ENCODE results near the gene ZNF70.
A peak's percentile ranks its signal among the peaks of the same experiment; 100 is the strongest.
"Not testable (repeated sequence)": the region's sequence is repeated elsewhere in the genome, so short reads cannot be mapped to it uniquely, and the experiment has no call there.

Gene ZNF70

DNA sequence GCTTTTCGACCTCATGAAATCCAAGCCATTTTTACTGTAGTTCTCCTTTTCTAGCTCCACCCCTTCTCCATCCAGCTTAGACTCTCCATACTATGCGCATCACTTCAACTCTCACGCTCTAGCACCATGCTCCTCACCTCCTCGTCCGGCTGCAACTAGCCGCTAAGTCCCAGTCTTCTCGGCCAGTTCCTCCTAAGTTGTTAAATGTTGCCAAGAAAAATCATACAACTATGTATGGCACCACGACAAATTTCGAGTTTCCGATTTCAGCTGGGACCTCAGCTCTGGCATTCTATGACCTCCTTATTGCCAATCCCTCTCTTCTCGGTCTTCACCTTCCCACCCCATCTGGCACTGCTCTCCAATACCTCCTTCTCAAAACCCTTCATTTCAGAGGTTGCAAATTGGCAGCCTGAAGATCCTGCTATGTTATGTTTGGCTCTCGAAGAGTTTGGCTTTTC, 1.0 kb downstream of the ZNF70 start:
- H3K4me3 Mint-ChIP-seq: peak overlapping the region; percentile 79
- no peaks in the 10 kb centered on the region for H3K9me3 Mint-ChIP-seq
- peaks cover 7% of the 10 kb centered on the region for H3K36me3 Mint-ChIP-seq (ENCODE audit: insufficient read depth)
- H3K4me1 Mint-ChIP-seq: peaks cover 19% of the 10 kb centered on the region
- no peak overlapping the region for H3K27ac Mint-ChIP-seq (ENCODE audit: low read depth)
- no peak for ATAC-seq (replicated peaks; ENCODE audit: extremely low read depth, poor library complexity, severe bottlenecking)
- no peaks in the 10 kb centered on the region for H3K27me3 Mint-ChIP-seq
- no peak for DNase-seq (ENCODE audit: low spot score in 2 of 2)

DNA sequence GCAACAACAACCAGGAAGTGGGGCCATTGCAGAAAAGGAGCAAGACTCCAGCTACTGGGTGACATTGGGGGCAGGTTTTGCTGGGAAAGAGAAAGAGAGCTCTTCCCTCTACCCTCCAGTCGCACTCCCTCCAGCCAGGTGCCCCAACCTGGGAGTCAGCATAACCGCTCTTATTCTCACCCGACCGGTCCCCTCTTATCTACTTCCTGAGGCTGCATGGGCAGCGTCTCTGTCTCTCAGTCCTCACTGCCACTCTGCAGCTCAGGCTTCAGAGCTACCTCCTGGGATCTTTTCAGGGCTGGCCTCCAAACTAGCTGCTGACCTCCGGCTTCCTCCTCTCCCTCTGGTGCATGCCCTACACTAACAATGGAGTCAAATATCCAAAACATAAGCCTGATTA, 5.1 kb downstream of the ZNF70 start:
- H3K27ac Mint-ChIP-seq (ENCODE audit: low read depth): no peak overlapping the region
- no peak overlapping the region for H3K4me3 Mint-ChIP-seq
- H3K27me3 Mint-ChIP-seq: no peaks in the 10 kb centered on the region
- ATAC-seq (replicated peaks; ENCODE audit: extremely low read depth, poor library complexity, severe bottlenecking) (no peak), DNase-seq (ENCODE audit: low spot score in 2 of 2) (no peak)
- peaks cover 19% of the 10 kb centered on the region for H3K4me1 Mint-ChIP-seq
- H3K36me3 Mint-ChIP-seq (ENCODE audit: insufficient read depth): peaks cover 14% of the 10 kb centered on the region
- H3K9me3 Mint-ChIP-seq: no peaks in the 10 kb centered on the region

DNA sequence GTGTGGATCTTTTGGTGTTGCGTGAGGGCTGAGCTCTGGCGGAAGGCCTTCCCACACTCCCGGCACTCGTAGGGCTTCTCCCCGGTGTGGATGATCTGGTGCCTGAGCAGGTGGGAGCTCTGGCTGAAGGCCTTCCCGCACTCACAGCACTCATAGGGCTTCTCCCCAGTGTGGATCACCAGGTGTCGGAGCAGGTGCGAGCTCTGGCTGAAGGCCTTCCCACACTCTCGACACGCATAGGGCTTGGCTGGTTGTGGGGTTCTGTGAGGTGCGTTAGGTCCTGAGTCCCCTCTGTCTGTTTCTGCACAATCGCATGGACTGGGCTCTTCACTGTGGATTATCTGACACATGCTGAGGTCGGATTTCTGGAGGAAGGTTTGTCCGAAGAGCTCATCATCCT, 6.4 kb downstream of the ZNF70 start:
- no peak for ATAC-seq (replicated peaks; ENCODE audit: extremely low read depth, poor library complexity, severe bottlenecking)
- peaks cover 7% of the 10 kb centered on the region for H3K4me1 Mint-ChIP-seq
- H3K9me3 Mint-ChIP-seq: no peaks in the 10 kb centered on the region
- H3K27ac Mint-ChIP-seq (ENCODE audit: low read depth): no peak overlapping the region
- no peaks in the 10 kb centered on the region for H3K27me3 Mint-ChIP-seq
- DNase-seq (ENCODE audit: low spot score in 2 of 2): no peak
- peaks cover 11% of the 10 kb centered on the region for H3K36me3 Mint-ChIP-seq (ENCODE audit: insufficient read depth)
- no peak overlapping the region for H3K4me3 Mint-ChIP-seq

DNA sequence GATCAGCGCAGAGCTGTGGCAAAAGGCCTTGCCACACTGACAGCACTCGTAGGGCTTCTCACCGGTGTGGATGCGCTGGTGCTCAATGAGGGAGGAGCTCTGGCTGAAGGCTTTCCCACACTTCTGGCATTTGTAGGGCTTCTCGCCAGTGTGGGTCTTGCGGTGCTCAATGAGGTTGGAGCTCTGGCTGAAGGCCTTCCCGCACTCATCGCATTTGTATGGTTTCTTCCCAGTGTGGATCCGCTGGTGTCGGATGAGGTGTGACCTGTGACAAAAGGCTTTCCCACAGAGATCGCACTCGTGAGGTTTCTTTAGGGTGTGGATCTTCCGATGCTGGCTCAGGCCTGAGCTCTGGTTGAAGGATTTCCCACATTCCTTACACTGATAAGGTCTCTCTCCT, 6.9 kb downstream of the ZNF70 start:
- Mint-ChIP-seq H3K27ac (ENCODE audit: low read depth) (no peak overlapping the region), H3K4me1 (peaks cover 6% of the 10 kb centered on the region), H3K9me3 (no peaks in the 10 kb centered on the region), H3K36me3 (ENCODE audit: insufficient read depth) (peaks cover 11% of the 10 kb centered on the region), H3K4me3 (no peak overlapping the region), H3K27me3 (no peaks in the 10 kb centered on the region)
- no peak for DNase-seq (ENCODE audit: low spot score in 2 of 2)
- ATAC-seq (replicated peaks; ENCODE audit: extremely low read depth, poor library complexity, severe bottlenecking): no peak

DNA sequence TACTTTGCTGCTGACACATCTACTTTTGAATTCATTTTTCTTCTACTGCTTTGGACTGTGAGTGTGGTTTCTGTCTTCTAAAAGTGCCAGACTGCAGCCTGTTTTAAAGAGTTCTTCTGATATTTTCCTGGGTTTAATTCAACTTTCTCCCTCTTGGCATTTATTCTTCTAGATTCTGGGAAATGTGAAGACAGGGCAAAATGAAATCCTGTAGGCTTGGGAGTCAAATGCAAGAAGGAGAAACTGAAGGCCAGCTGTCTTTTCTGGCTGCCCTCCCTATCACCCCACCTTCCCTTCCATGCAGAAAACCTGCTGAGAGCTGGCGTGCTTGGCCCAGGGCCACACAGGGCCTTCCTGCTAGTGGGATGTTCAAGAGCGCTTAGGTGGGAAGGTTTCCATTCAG, 7.6 kb downstream of the ZNF70 start:
- DNase-seq (ENCODE audit: low spot score in 2 of 2) (no peak), ATAC-seq (replicated peaks; ENCODE audit: extremely low read depth, poor library complexity, severe bottlenecking) (no peak)
- Mint-ChIP-seq H3K27ac (ENCODE audit: low read depth) (no peak overlapping the region), H3K4me1 (peaks cover 6% of the 10 kb centered on the region), H3K9me3 (no peaks in the 10 kb centered on the region), H3K4me3 (no peak overlapping the region), H3K36me3 (ENCODE audit: insufficient read depth) (peaks cover 11% of the 10 kb centered on the region), H3K27me3 (no peaks in the 10 kb centered on the region)

DNA sequence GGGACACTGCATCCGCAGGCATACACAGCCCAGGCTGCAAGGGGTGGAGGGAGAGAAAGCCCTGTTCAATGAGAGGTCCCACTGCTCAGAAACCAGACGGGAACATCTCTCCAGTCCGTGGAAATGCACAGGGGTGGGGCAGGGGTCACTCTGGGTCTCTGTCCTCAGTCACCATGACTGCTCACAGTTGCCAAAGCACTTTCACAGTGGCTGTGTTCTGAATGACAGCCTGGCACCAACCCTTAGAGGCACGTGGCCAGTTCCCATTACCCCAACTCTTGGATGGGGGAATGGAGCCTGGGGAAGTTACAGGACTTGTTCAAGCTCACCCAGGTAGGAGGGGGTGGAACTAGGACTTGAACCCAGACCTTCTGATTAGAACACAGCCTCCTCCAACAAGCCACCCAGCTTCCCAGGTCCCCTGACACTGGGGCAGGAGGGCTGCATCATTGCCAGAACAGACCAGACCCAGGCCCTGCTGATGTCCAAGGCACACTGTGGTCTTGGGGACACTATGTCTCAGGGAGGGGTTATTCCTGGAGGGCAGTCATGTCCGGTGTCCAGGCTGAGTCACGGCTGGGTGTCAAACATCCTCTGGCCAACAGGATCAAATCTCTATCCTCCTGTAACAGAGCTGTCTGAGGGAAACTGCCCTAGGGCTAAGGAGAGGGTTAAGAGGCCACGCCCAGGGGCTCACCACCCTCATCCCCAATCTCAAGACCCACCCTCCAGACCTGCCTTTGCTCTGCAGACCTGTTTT, 8.2 kb downstream of the ZNF70 start:
- H3K36me3 Mint-ChIP-seq (ENCODE audit: insufficient read depth): peaks cover 11% of the 10 kb centered on the region
- H3K9me3 Mint-ChIP-seq: no peaks in the 10 kb centered on the region

DNA sequence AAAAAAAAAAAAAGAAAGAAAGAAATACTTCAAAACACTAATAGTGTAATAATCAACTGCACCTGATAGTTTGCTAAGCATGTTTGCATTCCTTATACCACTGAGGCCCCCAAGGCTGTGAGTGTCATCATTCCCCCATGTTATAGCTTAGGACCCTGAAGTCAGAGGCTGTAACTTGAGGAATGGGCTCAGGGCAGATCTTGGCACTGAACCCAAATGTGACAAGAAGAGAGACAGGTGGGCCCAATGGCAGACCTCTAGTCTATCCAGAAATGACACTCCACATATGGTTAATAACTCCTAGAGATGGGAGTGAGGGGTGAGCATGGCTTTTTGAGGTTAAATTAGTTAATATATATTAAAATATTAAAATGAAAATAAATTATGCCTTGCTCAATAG, 13.2 kb downstream of the ZNF70 start:
- no peaks in the 10 kb centered on the region for H3K27me3 Mint-ChIP-seq
- H3K4me1 Mint-ChIP-seq: no peaks in the 10 kb centered on the region
- no peaks in the 10 kb centered on the region for H3K9me3 Mint-ChIP-seq
- H3K4me3 Mint-ChIP-seq: no peak overlapping the region
- ATAC-seq (replicated peaks; ENCODE audit: extremely low read depth, poor library complexity, severe bottlenecking): no peak
- H3K36me3 Mint-ChIP-seq (ENCODE audit: insufficient read depth): no peaks in the 10 kb centered on the region
- H3K27ac Mint-ChIP-seq (ENCODE audit: low read depth): no peak overlapping the region
- no peak for DNase-seq (ENCODE audit: low spot score in 2 of 2)

More for the DNA sequence above, 8.2 kb downstream of the ZNF70 start:
- ATAC-seq (replicated peaks; ENCODE audit: extremely low read depth, poor library complexity, severe bottlenecking) (no peak), DNase-seq (ENCODE audit: low spot score in 2 of 2) (no peak)
- H3K4me3 Mint-ChIP-seq: no peak overlapping the region
- no peaks in the 10 kb centered on the region for H3K27me3 Mint-ChIP-seq
- H3K27ac Mint-ChIP-seq (ENCODE audit: low read depth): no peak overlapping the region
- peaks cover 6% of the 10 kb centered on the region for H3K4me1 Mint-ChIP-seq

DNA sequence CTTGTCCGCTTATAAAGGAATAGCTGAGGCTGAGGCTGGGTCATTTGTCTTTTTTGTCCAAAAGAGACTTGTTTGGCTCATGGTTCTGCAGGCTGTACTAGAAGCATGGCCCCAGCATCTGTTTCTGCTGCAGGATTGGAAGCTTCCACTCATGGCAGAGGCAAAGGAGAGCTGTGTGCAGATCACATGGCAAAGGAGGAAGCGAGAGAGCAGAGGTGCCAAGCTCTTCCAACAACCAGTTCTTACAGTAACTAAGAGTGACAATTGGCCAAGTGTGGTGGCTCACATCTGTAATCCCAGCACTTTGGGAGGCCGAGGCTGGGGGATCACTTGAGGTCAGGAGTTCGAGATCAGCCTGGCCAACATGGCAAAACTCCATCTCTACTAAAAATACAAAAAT, 22.8 kb downstream of the ZNF70 start:
- not testable (repeated sequence) for H3K4me1 Mint-ChIP-seq; DNase-seq (ENCODE audit: low spot score in 2 of 2); ATAC-seq (replicated peaks; ENCODE audit: extremely low read depth, poor library complexity, severe bottlenecking); H3K9me3 Mint-ChIP-seq; H3K36me3 Mint-ChIP-seq (ENCODE audit: insufficient read depth); H3K27me3 Mint-ChIP-seq; H3K4me3 Mint-ChIP-seq; H3K27ac Mint-ChIP-seq (ENCODE audit: low read depth)

DNA sequence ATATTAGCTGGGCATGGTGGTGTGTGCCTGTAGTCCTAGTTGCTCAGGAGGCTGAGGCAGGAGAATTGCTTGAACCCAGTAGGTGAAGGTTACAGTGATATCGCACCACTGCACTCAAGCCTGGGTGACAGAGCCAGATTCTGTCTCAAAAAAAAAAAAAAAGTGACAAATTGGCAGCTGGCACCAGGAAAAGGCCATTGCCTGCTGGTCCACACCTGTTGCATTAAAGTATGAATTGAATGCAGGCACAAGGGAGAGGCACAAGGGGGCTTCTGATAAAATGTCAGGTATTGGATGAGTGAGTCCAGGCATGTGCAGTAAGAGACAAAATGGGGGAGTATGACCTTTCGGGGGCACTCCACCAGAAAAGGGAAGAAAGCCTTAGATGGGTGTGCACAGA, 28.2 kb downstream of the ZNF70 start:
- DNase-seq (ENCODE audit: low spot score in 2 of 2) (no peak), ATAC-seq (replicated peaks; ENCODE audit: extremely low read depth, poor library complexity, severe bottlenecking) (no peak)
- Mint-ChIP-seq H3K27me3 (peaks cover 17% of the 10 kb centered on the region), H3K9me3 (no peaks in the 10 kb centered on the region), H3K36me3 (ENCODE audit: insufficient read depth) (no peaks in the 10 kb centered on the region), H3K4me1 (no peaks in the 10 kb centered on the region), H3K4me3 (no peak overlapping the region), H3K27ac (ENCODE audit: low read depth) (no peak overlapping the region)

DNA sequence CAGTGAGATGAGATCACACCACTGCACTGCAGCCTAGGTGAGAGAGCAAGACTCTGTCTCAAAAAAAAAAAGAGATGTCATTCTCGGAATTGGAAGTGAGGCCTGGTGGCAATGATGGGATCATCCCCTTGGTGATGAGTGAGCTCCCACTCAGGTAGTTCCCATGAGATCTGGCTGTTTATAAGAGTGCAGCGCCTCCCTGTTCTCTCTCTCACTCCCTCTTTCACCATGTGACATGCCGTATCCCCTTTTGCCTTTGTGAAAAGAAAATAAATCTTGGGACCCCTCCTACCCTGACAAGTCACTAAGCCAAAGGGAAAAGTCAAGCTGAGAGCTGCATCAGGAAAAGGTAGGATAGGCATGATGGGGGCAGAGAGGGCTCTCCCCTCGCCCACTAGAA, 28.8 kb downstream of the ZNF70 start:
- Mint-ChIP-seq H3K36me3 (ENCODE audit: insufficient read depth) (peaks cover under 1% of the 10 kb centered on the region), H3K9me3 (no peaks in the 10 kb centered on the region), H3K4me3 (no peak overlapping the region), H3K27ac (ENCODE audit: low read depth) (no peak overlapping the region), H3K27me3 (peaks cover 17% of the 10 kb centered on the region), H3K4me1 (no peaks in the 10 kb centered on the region)
- DNase-seq (ENCODE audit: low spot score in 2 of 2): no peak
- no peak for ATAC-seq (replicated peaks; ENCODE audit: extremely low read depth, poor library complexity, severe bottlenecking)

DNA sequence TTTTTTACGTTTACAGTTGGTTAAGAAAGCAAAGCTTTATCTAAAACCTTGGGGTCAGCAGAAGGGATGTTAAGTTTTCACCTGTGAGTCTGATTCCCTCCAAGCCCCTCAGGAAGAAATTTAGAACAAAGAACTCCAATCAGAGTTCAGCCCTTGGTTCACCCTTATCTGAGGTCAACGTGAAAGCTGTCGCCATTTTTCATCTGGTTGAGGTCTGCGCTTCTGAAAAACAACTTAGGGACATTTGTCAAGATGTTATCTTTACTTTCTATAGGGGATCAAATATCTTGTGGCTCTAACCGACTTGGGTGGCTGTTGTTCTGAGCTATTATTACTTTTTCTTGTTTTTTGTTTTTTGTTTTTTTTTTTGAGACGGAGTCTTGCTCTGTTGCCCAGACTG, 30.1 kb downstream of the ZNF70 start:
- H3K4me3 Mint-ChIP-seq: no peak overlapping the region
- no peak for ATAC-seq (replicated peaks; ENCODE audit: extremely low read depth, poor library complexity, severe bottlenecking)

DNA sequence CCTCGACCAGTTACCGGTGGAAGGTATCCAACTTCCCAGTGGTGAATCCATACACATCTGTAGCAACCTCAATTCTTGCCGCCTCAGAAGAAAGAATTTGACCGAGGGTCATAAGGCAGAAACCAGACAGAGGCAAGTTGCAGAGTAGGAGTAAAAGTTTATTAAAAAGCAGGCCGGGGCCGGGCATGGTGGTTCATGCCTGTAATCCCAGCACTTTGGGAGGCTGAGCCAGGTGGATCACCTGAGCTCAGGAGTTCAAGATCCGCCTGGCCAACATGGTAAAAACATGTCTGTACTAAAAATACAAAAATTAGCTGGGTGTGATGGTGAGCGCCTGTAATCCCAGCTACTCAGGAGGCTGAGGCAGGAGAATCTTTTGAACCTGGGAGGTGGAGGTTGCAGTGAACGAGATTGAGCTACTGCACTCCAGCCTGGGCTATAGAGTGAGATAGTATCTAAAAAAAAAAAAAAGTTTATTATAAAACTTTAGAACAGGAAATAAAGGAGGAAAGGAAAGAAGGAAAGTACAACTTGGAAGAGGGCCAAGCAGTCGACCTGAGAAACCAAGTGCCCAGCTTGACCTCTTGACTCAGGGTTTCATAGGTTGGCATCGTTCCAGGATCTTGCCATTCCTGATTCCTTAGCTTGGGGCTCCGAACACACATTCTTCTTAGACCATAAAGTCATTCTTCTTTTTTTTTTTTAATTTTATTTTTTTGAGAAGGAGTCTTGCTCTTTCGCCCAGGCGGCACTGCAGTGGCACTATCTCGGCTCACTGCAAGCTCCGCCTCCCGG, 32.3 kb downstream of the ZNF70 start:
- Mint-ChIP-seq H3K36me3 (ENCODE audit: insufficient read depth) (peaks cover 5% of the 10 kb centered on the region), H3K27ac (ENCODE audit: low read depth) (no peak overlapping the region), H3K9me3 (no peaks in the 10 kb centered on the region), H3K4me1 (peaks cover 10% of the 10 kb centered on the region), H3K4me3 (peak overlapping the region; percentile 29), H3K27me3 (peaks cover 8% of the 10 kb centered on the region)
- no peak for DNase-seq (ENCODE audit: low spot score in 2 of 2)
- no peak for ATAC-seq (replicated peaks; ENCODE audit: extremely low read depth, poor library complexity, severe bottlenecking)

More for the DNA sequence above, 30.1 kb downstream of the ZNF70 start:
- Mint-ChIP-seq H3K36me3 (ENCODE audit: insufficient read depth) (peaks cover 3% of the 10 kb centered on the region), H3K27me3 (peaks cover 8% of the 10 kb centered on the region), H3K27ac (ENCODE audit: low read depth) (no peak overlapping the region), H3K4me1 (no peaks in the 10 kb centered on the region), H3K9me3 (no peaks in the 10 kb centered on the region)
- DNase-seq (ENCODE audit: low spot score in 2 of 2): no peak
